ENCODE data around the gene SAMD9L. TPM values are rescaled to one million over a fixed set of nuclear protein-coding genes. Genes with fewer than 3 reads are reported as not detected.
"Not testable (repeated sequence)": the region's sequence is repeated elsewhere in the genome, so short reads cannot be mapped to it uniquely, and the experiment has no call there.

SAMD9L gene
- total RNA-seq, 4 donors from 2014 or later, result 10.3 to 19.0 (median 13.3) TPM

GRCh38 chr7:93138576-93138975 lies 9.6 kb downstream of the SAMD9L start:
- TF ChIP-seq, protein P1, sequence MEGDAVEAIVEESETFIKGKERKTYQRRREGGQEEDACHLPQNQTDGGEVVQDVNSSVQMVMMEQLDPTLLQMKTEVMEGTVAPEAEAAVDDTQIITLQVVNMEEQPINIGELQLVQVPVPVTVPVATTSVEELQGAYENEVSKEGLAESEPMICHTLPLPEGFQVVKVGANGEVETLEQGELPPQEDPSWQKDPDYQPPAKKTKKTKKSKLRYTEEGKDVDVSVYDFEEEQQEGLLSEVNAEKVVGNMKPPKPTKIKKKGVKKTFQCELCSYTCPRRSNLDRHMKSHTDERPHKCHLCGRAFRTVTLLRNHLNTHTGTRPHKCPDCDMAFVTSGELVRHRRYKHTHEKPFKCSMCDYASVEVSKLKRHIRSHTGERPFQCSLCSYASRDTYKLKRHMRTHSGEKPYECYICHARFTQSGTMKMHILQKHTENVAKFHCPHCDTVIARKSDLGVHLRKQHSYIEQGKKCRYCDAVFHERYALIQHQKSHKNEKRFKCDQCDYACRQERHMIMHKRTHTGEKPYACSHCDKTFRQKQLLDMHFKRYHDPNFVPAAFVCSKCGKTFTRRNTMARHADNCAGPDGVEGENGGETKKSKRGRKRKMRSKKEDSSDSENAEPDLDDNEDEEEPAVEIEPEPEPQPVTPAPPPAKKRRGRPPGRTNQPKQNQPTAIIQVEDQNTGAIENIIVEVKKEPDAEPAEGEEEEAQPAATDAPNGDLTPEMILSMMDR (IDR thresholded peaks at IDR 0.05), result no peak
- TF ChIP-seq EP300 (IDR thresholded peaks at IDR 0.05), result no peak
- TF ChIP-seq POLR2A (IDR thresholded peaks at IDR 0.05), result no peak
- WGBS, 2 donors, result 94 to 96% methylated on average over 4 of the region's 4 CpGs
- no peaks in the 10 kb centered on the region for H3K4me1 ChIP-seq
- no peak overlapping the region for H3K27ac ChIP-seq
- peaks cover 5 to 95% (median 20%) of the 10 kb centered on the region in 3 donors for H3K36me3 ChIP-seq
- no peaks in the 10 kb centered on the region for H3K27me3 ChIP-seq
- H3K9me3 ChIP-seq, result peaks cover 0 to 83% (median 22%) of the 10 kb centered on the region in 4 donors
- DNase-seq (ENCODE audit: low spot score in 2 of 2), result no peak
- no peak overlapping the region for H3K4me3 ChIP-seq

- DNase-seq (ENCODE audit: low spot score in 2 of 2), result no peak
- TF ChIP-seq EP300 (IDR thresholded peaks at IDR 0.05) (no peak), POLR2A (IDR thresholded peaks at IDR 0.05) (no peak)
- TF ChIP-seq, protein P1 (IDR thresholded peaks at IDR 0.05), result no peak
- Histone ChIP-seq H3K9me3 (peaks cover 0 to 100% (median 31%) of the 10 kb centered on the region in 4 donors), H3K4me3 (no peak overlapping the region), H3K27me3 (no peaks in the 10 kb centered on the region), H3K27ac (no peak overlapping the region), H3K36me3 (peaks cover 5 to 46% (median 6%) of the 10 kb centered on the region in 3 donors), H3K4me1 (no peaks in the 10 kb centered on the region)
- WGBS, 2 donors, result 93 to 94% methylated on average over 1 of the region's 1 CpG
These were observed 15.2 kb downstream of the SAMD9L start for GRCh38 chr7:93133005-93133404.

DNA sequence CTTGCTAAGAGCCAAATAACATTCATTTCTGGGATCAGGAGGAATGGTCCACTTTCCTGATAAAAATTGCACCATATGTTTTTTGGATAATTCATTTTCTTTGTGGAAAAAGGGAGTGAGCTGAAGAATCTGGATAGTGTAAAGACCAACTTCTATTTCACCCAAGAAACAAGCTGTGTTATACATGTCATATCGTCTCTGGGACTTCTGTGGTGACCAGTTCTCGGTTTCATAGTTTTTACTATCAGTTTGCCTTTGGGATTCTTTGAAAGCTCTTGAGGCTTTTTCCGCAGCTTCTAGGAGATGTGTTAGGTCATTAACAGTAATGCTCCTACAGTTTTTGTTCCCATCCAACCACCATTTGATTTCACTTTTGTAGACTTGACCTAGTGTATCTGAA lies 16.0 kb downstream of the SAMD9L start:
- H3K9me3 ChIP-seq, result peaks cover 0 to 100% (median 34%) of the 10 kb centered on the region in 4 donors
- TF ChIP-seq POLR2A (IDR thresholded peaks at IDR 0.05) (no peak), EP300 (IDR thresholded peaks at IDR 0.05) (no peak)
- TF ChIP-seq, protein P1 (IDR thresholded peaks at IDR 0.05), result no peak
- H3K27me3 ChIP-seq, result no peaks in the 10 kb centered on the region
- H3K4me1 ChIP-seq, result no peaks in the 10 kb centered on the region
- no peak overlapping the region for H3K27ac ChIP-seq
- H3K36me3 ChIP-seq, result peaks cover 5 to 38% (median 6%) of the 10 kb centered on the region in 3 donors
- DNase-seq (ENCODE audit: low spot score in 2 of 2), result no peak
- 91 to 93% methylated on average over 3 of the region's 3 CpGs for WGBS, 2 donors
- H3K4me3 ChIP-seq, result no peak overlapping the region

DNA sequence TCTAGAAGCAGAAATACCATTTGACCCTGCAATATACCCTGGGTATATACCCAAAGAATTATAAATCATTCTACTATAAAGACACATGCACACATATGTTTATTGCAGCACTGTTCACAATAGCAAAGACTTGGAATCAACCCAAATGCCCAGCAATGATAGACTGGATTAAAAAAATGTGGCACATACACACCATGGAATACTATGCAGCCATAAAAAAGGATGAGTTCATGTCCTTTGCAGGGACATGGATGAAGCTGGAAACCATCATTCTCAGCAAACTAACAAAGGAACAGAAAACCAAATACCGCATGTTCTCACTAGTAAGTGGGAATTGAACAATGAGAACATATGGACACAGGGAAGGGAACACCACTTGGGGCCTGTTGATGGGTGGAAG lies 21.2 kb downstream of the SAMD9L start:
- H3K36me3 ChIP-seq; H3K27me3 ChIP-seq; H3K27ac ChIP-seq; H3K4me3 ChIP-seq; H3K4me1 ChIP-seq; DNase-seq (ENCODE audit: low spot score in 2 of 2): not testable (repeated sequence)
- peaks cover 0 to 68% (median 13%) of the 10 kb centered on the region in 4 donors for H3K9me3 ChIP-seq
- 95 to 97% methylated on average over 1 of the region's 1 CpG for WGBS, 2 donors

DNA sequence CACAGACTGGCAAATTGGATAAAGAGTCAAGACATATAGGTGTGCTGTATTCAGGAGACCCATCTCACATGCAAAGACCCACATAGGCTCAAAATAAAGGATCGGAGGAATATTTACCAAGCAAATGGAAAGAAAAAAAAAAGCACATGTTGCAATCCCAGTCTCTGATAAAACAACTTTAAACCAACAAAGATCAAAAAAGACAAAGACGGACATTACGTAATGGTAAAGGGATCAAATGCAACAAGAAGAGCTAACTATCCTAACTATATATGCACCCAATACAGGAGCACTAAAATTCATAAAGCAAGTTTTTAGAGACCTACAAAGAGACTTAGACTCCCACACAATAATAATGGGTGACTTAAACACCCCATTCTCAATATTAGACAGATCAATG lies 24.7 kb downstream of the SAMD9L start:
- Histone ChIP-seq H3K9me3 (peaks cover 0 to 51% (median 4%) of the 10 kb centered on the region in 4 donors), H3K36me3 (peaks cover 0 to 14% (median 0%) of the 10 kb centered on the region in 3 donors)
- not testable (repeated sequence) for H3K4me1 ChIP-seq; H3K27ac ChIP-seq; H3K4me3 ChIP-seq; DNase-seq (ENCODE audit: low spot score in 2 of 2); H3K27me3 ChIP-seq
- whole genome bisulfite sequencing, 2 donors, result 82 to 93% methylated on average over 3 of the region's 3 CpGs

DNA sequence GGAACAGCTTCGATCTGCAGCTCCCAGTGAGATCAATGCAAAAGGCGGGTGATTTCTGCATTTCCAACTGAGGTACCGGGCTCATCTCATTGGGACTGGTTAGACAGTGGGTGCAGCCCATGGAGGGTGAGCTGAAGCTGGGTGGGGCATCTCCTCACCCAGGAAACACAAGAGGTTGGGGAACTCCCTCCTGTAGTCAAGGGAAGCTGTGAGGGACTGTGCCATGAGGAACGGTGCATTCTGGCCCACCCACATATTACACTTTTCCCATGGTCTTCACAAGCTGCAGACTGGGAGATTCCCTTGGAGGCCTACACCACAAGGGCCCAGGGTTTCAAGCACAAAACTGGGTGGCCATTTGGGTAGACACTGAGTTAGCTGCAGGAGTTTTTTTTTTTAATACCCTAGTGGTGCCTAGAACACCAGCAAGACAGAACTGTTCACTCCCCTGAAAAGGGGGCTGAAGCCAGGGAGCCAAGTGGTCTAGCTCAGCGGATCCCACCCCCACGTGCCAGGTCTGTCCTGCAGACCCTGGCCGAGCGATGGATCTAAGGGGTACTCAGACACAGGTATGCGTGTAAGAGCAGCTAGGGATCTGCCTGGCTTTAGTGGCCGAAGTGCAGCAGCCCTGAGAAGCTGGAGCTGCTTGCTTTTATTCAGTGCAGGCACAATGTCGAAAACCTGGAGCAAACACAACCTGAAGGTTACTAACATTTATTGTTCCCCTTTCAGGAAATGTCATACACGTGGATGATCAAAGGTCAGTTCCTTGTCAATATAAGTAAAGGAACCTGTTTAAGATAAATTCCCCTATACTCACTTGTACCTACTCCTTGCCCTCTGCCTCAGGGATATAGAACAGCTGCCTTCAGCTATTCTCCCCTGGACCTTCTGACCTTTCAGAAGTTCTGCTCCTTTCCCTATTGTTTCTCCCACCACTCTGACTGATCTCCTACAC lies 27.3 kb downstream of the SAMD9L start:
- no peak for DNase-seq (ENCODE audit: low spot score in 2 of 2)
- peaks cover 0 to 25% (median 0%) of the 10 kb centered on the region in 4 donors for H3K9me3 ChIP-seq
- H3K4me1 ChIP-seq, result peaks cover 0 to 28% (median 9%) of the 10 kb centered on the region in 4 donors
- no peak overlapping the region for H3K27ac ChIP-seq
- TF ChIP-seq POLR2A (IDR thresholded peaks at IDR 0.05) (no peak), EP300 (IDR thresholded peaks at IDR 0.05) (no peak)
- TF ChIP-seq, protein P1 (IDR thresholded peaks at IDR 0.05), result no peak
- 87 to 95% methylated on average over 12 of the region's 12 CpGs for WGBS, 2 donors
- H3K27me3 ChIP-seq, result no peaks in the 10 kb centered on the region
- peaks cover 0 to 14% (median 0%) of the 10 kb centered on the region in 3 donors for H3K36me3 ChIP-seq
- H3K4me3 ChIP-seq, result no peak overlapping the region
